Inflammatory macrophage treated with lipopolysaccharide for 4 hours (primary cell): ENCODE data around the gene CCDC144A.
A peak's percentile ranks its signal among the peaks of the same experiment; 100 is the strongest.
"Not testable (repeated sequence)": the region's sequence is repeated elsewhere in the genome, so short reads cannot be mapped to it uniquely, and the experiment has no call there.

Source experiments
- DNase-seq: peaks from one replicate; pipeline ENCODE4 v3.0.0-alpha.2; 2020

Gene CCDC144A, protein sequence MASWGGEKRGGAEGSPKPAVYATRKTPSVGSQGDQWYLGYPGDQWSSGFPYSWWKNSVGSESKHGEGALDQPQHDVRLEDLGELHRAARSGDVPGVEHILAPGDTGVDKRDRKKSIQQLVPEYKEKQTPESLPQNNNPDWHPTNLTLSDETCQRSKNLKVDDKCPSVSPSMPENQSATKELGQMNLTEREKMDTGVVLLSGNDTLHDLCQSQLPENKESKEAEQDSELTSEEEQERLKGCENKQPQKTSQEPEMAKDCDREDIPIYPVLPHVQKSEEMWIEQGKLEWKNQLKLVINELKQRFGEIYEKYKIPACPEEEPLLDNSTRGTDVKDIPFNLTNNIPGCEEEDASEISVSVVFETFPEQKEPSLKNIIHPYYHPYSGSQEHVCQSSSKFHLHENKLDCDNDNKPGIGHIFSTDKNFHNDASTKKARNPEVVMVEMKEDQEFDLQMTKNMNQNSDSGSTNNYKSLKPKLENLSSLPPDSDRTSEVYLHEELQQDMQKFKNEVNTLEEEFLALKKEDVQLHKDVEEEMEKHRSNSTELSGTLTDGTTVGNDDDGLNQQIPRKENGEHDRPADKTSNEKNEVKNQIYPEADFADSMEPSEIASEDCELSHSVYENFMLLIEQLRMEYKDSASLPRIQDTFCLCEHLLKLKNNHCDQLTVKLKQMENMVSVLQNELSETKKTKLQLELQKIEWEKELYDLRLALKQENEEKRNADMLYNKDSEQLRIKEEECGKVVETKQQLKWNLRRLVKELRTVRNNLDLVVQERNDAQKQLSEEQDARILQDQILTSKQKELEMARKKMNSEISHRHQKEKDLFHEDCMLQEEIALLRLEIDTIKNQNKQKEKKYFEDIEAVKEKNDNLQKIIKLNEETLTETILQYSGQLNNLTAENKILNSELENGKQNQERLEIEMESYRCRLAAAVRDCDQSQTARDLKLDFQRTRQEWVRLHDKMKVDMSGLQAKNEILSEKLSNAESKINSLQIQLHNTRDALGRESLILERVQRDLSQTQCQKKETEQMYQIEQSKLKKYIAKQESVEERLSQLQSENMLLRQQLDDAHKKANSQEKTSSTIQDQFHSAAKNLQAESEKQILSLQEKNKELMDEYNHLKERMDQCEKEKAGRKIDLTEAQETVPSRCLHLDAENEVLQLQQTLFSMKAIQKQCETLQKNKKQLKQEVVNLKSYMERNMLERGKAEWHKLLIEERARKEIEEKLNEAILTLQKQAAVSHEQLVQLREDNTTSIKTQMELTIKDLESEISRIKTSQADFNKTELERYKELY (N-terminal part only)

GRCh38 chr17:16689731-16690281 is at the start of gene CCDC144A:
TSS of gene CCDC144A (plus strand) at chr17:16690241. CDS start at chr17:16690401, 160 bp downstream.
- not testable (repeated sequence) for DNase-seq

DNA sequence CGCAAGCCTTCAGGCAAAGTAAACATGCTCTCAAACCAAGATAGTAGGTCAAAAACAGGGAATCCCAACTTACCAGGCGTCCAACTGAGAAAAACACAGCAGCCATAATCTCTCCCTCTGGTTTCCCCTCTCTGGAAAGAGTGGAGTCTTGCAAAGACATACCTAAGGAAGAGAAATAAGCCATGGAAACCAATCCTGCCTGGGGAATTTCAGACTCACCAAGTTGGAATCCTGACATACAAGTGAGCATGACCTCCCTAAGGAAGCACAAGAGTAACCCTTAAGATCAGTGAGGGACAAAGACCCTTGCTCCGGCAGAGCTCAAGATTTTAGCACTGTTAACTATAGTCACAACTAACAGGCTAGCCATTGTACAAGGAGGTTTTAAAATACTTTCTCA is 40.5 kb upstream of the CCDC144A start:
- DNase-seq = no peak

DNA sequence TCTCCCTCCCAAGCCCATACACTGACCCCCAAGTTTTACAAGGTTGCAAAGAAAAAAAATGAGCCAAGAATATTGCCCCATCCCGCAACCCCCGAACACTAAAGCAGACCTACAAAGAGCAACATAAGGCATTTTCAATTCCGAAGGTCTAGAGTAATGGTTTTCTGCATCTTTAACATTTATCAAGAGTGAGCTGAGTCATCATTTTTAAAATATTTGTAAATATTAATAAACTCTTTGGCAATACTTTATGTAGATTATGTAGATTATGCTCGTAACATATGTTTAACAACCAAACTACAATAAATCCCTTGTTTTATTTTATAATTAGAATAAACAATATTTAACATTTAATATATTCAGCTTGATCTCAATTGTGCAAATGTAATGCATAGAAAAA is 37.8 kb upstream of the CCDC144A start:
- DNase-seq = no peak

GRCh38 chr17:16652847-16653366 is 37.1 kb upstream of the CCDC144A start:
- DNase-seq = no peak

DNA sequence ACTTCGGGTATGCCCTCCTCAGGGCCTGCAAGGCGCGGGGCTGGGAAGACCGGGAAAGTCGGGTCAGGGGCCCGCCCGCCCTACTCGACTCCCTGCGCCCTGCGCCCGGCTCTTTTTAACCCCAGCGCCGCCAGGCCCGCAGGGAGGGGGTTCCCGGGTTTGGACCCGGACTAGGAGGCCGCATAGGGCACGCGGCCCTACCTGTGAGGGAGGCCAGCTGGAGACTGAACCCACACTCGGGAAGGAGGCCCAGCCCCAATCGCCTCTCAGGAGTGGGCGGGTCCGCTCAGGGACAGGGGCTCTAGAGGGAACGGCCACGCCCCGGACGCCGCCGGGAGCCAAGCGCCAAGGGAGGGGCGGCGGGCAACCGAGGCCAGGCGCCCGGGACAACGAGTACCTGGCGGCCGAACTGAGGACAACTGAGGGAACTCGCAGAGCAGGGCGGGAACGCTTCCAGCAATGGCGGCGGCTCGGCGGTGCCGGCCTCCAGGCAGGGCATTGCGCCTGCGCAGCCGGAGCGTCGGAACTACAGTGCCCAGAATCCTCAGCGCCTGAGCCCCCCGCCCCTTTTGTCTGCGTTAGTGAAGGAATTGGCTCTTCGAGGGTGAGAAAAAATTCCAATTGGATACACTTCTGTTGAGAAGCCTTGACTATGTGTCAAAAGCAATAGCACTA is 36.5 kb upstream of the CCDC144A start, which contains the start of gene ZNF624:
Gene ZNF624, minus strand, starts transcription at position 484 of the 675 bp plus-strand sequence.
- peak; percentile 90 for DNase-seq

GRCh38 chr17:16661217-16661616 is 28.8 kb upstream of the CCDC144A start:
- DNase-seq = no peak

GRCh38 chr17:16662936-16663335 is 27.1 kb upstream of the CCDC144A start:
- no peak for DNase-seq

DNA sequence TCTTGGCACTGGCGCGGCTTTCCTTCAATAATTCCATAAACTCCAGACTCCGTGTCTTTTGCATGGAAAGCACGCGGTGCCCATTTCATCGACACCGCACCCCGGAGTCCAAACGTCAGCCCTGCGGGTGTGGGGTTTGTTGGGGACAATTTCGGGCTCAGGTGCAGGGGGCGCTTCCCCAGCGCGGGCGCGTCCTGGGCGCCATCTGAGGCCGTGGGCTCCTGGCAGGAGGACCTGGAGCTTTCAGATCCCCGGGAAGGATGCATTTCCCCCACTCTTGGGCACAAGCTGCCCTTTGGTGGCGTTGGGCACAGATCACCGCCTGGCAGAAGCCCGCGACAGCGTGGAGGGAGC is 23.5 kb upstream of the CCDC144A start:
- not testable (repeated sequence) for DNase-seq

GRCh38 chr17:16666907-16667636 is 23.0 kb upstream of the CCDC144A start:
- DNase-seq = not testable (repeated sequence)

DNA sequence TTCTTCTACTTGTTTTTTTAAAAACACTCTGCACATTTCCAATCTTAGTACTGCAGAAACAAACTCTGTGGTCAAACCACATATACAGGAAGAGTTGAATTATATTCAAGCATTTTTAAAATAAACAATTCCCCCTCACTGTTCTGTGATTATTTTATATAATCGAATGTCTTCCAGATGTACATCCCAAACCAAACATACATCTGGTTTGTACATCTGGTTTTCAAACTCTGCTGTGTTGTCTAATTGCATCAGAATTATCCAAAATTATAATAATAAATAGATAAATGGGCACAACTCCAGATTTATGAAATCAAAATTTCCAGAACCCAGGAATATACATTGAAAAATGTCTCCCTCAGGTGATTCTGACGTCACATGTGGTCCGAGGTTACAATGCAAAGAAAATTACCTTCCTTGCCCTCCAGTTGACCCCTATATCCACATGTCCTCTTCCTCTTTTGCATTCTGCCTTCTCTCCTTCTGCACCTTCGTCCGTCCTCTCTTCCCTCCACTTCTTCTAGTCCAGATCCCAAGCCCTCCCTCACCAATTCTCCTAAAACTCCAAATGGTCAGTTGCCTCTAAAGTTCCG is 13.3 kb upstream of the CCDC144A start:
- DNase-seq = no peak

GRCh38 chr17:16683290-16684138 is 6.5 kb upstream of the CCDC144A start:
- DNase-seq = not testable (repeated sequence)

- DNase-seq = not testable (repeated sequence)
Measured at GRCh38 chr17:16686019-16686418, 4.0 kb upstream of the CCDC144A start.

DNA sequence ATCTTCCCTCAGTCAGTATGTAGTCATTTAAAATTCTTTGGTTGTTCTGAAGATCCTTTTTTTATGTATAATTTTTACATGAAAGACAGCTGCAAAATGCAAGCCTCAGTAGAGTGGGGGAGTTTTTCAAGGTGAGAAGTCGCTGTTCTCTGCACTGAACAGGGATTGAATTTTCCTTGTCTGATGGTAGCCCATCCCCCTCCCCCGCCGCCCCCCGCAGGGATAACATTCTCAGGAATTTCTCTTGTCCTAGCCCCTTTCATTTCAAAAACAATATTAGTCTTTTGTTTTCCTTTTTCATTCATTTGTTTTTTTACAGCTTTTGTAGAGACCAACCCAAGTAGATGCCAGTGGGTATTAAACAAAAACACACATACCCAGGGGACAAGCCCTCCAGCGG is 2.9 kb upstream of the CCDC144A start:
- DNase-seq = not testable (repeated sequence)

DNA sequence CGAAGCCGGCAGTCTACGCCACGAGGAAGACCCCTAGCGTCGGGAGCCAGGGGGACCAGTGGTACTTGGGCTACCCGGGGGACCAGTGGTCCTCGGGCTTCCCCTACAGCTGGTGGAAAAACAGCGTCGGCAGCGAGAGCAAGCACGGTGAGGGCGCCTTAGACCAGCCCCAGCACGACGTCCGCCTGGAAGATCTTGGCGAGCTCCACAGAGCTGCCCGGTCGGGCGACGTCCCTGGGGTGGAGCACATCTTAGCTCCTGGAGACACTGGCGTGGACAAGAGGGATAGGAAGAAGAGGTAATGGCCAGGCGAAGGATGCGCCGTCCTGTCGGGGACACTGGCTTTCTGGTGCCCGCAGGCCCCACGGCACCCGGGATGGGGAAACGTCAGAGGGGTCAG is 406 bp downstream of the CCDC144A start:
- DNase-seq = not testable (repeated sequence)

DNA sequence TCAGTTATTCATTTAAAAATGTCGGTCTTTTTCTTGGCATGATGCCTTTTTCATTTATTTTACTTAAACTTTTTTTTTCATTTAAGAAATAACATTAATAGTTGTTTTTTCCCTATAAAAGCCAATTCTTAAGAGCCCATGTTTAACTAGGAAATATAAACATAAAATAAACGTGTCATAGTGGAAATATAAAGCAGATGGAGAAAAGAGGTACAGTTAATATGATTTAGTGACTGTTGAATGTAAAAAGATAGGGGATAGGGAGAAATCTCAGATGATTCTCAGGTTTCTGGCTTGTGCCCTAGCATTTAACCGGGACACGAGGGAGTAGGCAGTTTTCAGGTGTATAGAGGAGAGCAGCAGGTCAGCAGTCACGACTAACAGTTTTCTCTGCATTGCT is 7.6 kb downstream of the CCDC144A start:
- DNase-seq = not testable (repeated sequence)

- peak; percentile 0 for DNase-seq
Measured at GRCh38 chr17:16745492-16746203, 55.6 kb downstream of the CCDC144A start.

GRCh38 chr17:16746571-16746970 is 56.5 kb downstream of the CCDC144A start:
- DNase-seq = not testable (repeated sequence)

- not testable (repeated sequence) for DNase-seq
Measured at GRCh38 chr17:16750515-16750914, 60.5 kb downstream of the CCDC144A start.
